Measurements from ENCODE around the gene CDC25A. TPM values are rescaled to one million over a fixed set of nuclear protein-coding genes. Genes with fewer than 3 reads are reported as not detected.

The CDC25A gene
- total and polyA plus RNA-seq, 2 experiments from 2014 or later, result 17.7 to 126 TPM

DNA sequence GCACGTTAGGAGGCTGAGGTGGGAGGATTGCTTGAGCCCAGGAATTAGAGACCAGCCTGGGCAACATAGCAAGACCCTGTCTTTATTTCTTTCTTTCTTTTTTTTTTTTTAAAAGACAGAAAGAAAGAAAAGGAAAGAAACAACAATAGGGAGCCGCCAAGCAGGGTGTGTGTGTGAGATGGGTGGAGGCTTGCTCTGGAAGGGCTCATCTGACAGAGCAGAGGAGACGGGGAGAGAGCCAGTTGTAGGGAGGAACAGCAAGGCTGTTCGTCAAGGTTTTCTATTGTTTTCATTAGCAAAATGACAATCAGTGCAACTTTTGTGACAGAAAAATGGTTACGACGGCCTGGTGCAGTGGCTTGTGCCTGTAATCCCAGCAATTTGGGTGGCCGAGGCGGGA lies 69.3 kb downstream of the CDC25A start:
- peaks cover 7% of the 10 kb centered on the region for H3K27me3 Mint-ChIP-seq (ENCODE audit: insufficient read depth, low read depth, poor library complexity)
- no peaks in the 10 kb centered on the region for H3K9me2 ChIP-seq (ENCODE audit: insufficient read depth)
- H2AFZ ChIP-seq, result peak overlapping the region; percentile 69; the same call in 1 of the 2 replicates
- H3K4me1 ChIP-seq (ENCODE audit: insufficient read depth), result peaks cover 11% of the 10 kb centered on the region
- no peaks in the 10 kb centered on the region for H3K9me3 Mint-ChIP-seq
- H3K4me3 ChIP-seq, result no peak overlapping the region
- peaks cover 5% of the 10 kb centered on the region; the same call in 1 of the 2 replicates for H3F3A ChIP-seq (replicated peaks; ENCODE audit: low read depth)
- DNase-seq (ENCODE audit: low spot score) (no peak), ATAC-seq (no peak)
- H4K20me1 ChIP-seq (replicated peaks; ENCODE audit: insufficient read depth), result no peaks in the 10 kb centered on the region
- TF ChIP-seq NANOG (IDR thresholded peaks at IDR 0.05; ENCODE audit: borderline replicate concordance) (no peak), STAT1 (IDR thresholded peaks at IDR 0.05; ENCODE audit: unreplicated experiment) (no peak), CREB1 (CRISPR knock-in tag; IDR thresholded peaks at IDR 0.05; ENCODE audit: low read depth) (no peak), JUNB (IDR thresholded peaks at IDR 0.05; ENCODE audit: unreplicated experiment) (no peak), EZH2phosphoT487 (IDR thresholded peaks at IDR 0.05; ENCODE audit: unreplicated experiment) (no peak), ZNF331 (CRISPR knock-in tag; IDR thresholded peaks at IDR 0.05; ENCODE audit: low read depth) (no peak), ZNF114 (CRISPR knock-in tag; IDR thresholded peaks at IDR 0.05) (no peak), EZH2 (IDR thresholded peaks at IDR 0.05; ENCODE audit: low read depth, unreplicated experiment) (no peak), POLR2AphosphoS5 (IDR thresholded peaks at IDR 0.05; ENCODE audit: low read depth) (no peak)
- TF ChIP-seq, protein P1, sequence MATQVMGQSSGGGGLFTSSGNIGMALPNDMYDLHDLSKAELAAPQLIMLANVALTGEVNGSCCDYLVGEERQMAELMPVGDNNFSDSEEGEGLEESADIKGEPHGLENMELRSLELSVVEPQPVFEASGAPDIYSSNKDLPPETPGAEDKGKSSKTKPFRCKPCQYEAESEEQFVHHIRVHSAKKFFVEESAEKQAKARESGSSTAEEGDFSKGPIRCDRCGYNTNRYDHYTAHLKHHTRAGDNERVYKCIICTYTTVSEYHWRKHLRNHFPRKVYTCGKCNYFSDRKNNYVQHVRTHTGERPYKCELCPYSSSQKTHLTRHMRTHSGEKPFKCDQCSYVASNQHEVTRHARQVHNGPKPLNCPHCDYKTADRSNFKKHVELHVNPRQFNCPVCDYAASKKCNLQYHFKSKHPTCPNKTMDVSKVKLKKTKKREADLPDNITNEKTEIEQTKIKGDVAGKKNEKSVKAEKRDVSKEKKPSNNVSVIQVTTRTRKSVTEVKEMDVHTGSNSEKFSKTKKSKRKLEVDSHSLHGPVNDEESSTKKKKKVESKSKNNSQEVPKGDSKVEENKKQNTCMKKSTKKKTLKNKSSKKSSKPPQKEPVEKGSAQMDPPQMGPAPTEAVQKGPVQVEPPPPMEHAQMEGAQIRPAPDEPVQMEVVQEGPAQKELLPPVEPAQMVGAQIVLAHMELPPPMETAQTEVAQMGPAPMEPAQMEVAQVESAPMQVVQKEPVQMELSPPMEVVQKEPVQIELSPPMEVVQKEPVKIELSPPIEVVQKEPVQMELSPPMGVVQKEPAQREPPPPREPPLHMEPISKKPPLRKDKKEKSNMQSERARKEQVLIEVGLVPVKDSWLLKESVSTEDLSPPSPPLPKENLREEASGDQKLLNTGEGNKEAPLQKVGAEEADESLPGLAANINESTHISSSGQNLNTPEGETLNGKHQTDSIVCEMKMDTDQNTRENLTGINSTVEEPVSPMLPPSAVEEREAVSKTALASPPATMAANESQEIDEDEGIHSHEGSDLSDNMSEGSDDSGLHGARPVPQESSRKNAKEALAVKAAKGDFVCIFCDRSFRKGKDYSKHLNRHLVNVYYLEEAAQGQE (IDR thresholded peaks at IDR 0.05; ENCODE audit: unreplicated experiment), result no peak
- TF ChIP-seq, protein P2, sequence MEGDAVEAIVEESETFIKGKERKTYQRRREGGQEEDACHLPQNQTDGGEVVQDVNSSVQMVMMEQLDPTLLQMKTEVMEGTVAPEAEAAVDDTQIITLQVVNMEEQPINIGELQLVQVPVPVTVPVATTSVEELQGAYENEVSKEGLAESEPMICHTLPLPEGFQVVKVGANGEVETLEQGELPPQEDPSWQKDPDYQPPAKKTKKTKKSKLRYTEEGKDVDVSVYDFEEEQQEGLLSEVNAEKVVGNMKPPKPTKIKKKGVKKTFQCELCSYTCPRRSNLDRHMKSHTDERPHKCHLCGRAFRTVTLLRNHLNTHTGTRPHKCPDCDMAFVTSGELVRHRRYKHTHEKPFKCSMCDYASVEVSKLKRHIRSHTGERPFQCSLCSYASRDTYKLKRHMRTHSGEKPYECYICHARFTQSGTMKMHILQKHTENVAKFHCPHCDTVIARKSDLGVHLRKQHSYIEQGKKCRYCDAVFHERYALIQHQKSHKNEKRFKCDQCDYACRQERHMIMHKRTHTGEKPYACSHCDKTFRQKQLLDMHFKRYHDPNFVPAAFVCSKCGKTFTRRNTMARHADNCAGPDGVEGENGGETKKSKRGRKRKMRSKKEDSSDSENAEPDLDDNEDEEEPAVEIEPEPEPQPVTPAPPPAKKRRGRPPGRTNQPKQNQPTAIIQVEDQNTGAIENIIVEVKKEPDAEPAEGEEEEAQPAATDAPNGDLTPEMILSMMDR (conservative IDR thresholded peaks at IDR 0.05; ENCODE audit: low read depth in 2 of 2), result no peak
- TF ChIP-seq, protein P3, sequence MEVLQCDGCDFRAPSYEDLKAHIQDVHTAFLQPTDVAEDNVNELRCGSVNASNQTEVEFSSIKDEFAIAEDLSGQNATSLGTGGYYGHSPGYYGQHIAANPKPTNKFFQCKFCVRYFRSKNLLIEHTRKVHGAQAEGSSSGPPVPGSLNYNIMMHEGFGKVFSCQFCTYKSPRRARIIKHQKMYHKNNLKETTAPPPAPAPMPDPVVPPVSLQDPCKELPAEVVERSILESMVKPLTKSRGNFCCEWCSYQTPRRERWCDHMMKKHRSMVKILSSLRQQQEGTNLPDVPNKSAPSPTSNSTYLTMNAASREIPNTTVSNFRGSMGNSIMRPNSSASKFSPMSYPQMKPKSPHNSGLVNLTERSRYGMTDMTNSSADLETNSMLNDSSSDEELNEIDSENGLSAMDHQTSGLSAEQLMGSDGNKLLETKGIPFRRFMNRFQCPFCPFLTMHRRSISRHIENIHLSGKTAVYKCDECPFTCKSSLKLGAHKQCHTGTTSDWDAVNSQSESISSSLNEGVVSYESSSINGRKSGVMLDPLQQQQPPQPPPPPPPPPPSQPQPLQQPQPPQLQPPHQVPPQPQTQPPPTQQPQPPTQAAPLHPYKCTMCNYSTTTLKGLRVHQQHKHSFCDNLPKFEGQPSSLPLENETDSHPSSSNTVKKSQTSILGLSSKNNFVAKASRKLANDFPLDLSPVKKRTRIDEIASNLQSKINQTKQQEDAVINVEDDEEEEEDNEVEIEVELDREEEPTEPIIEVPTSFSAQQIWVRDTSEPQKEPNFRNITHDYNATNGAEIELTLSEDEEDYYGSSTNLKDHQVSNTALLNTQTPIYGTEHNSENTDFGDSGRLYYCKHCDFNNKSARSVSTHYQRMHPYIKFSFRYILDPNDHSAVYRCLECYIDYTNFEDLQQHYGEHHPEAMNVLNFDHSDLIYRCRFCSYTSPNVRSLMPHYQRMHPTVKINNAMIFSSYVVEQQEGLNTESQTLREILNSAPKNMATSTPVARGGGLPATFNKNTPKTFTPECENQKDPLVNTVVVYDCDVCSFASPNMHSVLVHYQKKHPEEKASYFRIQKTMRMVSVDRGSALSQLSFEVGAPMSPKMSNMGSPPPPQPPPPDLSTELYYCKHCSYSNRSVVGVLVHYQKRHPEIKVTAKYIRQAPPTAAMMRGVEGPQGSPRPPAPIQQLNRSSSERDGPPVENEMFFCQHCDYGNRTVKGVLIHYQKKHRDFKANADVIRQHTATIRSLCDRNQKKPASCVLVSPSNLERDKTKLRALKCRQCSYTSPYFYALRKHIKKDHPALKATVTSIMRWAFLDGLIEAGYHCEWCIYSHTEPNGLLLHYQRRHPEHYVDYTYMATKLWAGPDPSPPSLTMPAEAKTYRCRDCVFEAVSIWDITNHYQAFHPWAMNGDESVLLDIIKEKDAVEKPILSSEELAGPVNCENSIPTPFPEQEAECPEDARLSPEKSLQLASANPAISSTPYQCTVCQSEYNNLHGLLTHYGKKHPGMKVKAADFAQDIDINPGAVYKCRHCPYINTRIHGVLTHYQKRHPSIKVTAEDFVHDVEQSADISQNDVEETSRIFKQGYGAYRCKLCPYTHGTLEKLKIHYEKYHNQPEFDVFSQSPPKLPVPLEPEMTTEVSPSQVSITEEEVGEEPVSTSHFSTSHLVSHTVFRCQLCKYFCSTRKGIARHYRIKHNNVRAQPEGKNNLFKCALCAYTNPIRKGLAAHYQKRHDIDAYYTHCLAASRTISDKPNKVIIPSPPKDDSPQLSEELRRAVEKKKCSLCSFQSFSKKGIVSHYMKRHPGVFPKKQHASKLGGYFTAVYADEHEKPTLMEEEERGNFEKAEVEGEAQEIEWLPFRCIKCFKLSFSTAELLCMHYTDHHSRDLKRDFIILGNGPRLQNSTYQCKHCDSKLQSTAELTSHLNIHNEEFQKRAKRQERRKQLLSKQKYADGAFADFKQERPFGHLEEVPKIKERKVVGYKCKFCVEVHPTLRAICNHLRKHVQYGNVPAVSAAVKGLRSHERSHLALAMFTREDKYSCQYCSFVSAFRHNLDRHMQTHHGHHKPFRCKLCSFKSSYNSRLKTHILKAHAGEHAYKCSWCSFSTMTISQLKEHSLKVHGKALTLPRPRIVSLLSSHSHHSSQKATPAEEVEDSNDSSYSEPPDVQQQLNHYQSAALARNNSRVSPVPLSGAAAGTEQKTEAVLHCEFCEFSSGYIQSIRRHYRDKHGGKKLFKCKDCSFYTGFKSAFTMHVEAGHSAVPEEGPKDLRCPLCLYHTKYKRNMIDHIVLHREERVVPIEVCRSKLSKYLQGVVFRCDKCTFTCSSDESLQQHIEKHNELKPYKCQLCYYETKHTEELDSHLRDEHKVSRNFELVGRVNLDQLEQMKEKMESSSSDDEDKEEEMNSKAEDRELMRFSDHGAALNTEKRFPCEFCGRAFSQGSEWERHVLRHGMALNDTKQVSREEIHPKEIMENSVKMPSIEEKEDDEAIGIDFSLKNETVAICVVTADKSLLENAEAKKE (CRISPR knock-in tag; IDR thresholded peaks at IDR 0.05), result no peak
- TF ChIP-seq, protein P4, sequence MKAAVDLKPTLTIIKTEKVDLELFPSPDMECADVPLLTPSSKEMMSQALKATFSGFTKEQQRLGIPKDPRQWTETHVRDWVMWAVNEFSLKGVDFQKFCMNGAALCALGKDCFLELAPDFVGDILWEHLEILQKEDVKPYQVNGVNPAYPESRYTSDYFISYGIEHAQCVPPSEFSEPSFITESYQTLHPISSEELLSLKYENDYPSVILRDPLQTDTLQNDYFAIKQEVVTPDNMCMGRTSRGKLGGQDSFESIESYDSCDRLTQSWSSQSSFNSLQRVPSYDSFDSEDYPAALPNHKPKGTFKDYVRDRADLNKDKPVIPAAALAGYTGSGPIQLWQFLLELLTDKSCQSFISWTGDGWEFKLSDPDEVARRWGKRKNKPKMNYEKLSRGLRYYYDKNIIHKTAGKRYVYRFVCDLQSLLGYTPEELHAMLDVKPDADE (IDR thresholded peaks at IDR 0.05), result no peak
- no peak overlapping the region for H3K4me2 ChIP-seq
- no peak overlapping the region for H3K27ac Mint-ChIP-seq
- peaks cover 13% of the 10 kb centered on the region for H3K4me1 Mint-ChIP-seq
- no peaks in the 10 kb centered on the region for H3K79me2 ChIP-seq (replicated peaks; ENCODE audit: insufficient read depth)
- H3K36me3 Mint-ChIP-seq (ENCODE audit: low read depth), result no peaks in the 10 kb centered on the region
- H3K36me3 ChIP-seq (ENCODE audit: insufficient read depth), result no peaks in the 10 kb centered on the region
- H3K4me3 Mint-ChIP-seq, result no peak overlapping the region
- no peak overlapping the region for H3K27ac ChIP-seq (ENCODE audit: low read depth)
- no peaks in the 10 kb centered on the region for H3K27me3 ChIP-seq (ENCODE audit: insufficient read depth)

All from GM23338 (cell line).